Activated naive CD4-positive, alpha-beta T cell treated with anti-CD3 and anti-CD28 coated beads, Interleukin-2, amount 50 U/mL, for 72 hours (primary cell): ENCODE measurements around the gene NINJ2. TPM values are rescaled to one million over a fixed set of nuclear protein-coding genes. Genes with fewer than 3 reads are reported as not detected.
A peak's percentile ranks its signal among the peaks of the same experiment; 100 is the strongest.
"Not testable (repeated sequence)": the region's sequence is repeated elsewhere in the genome, so short reads cannot be mapped to it uniquely, and the experiment has no call there.

Experiments used
- ATAC-seq, 2 donors: fragments of 150-1000 bp; cut with Tn5 transposase; 2 replicates each; pipeline ENCODE4 v1.10.0; 2021; ENCODE audit warnings: mild to moderate bottlenecking in 2 of 2, moderate library complexity in 2 of 2
- DNase-seq, 2 donors: peaks; one replicate each; pipeline ENCODE4 v3.0.0; 2021 to 2022; ENCODE audit warnings: low spot score in 2 of 2
- H3K27ac Mint-ChIP-seq, 2 donors: one replicate each; pipeline ENCODE4 v1.8.0; 2022; ENCODE audit warnings: mild to moderate bottlenecking in 2 of 2, mixed read lengths in 2 of 2
- H3K36me3 Mint-ChIP-seq, 2 donors: one replicate each; pipeline ENCODE4 v1.8.0; 2022; ENCODE audit warnings: mixed read lengths in 2 of 2
- H3K9me3 Mint-ChIP-seq, 2 donors: one replicate each; pipeline ENCODE4 v1.8.0; 2022; ENCODE audit warnings: mixed read lengths in 2 of 2
- total RNA-seq, 2 donors: library from RNA; stranded (reverse); gene quantifications; one replicate each; pipeline ENCODE4 v1.2.3, GENCODE V29; 2022

The NINJ2 gene
- total RNA-seq, 2 donors from 2014 or later, result 1.4 to 6.1 TPM

DNA sequence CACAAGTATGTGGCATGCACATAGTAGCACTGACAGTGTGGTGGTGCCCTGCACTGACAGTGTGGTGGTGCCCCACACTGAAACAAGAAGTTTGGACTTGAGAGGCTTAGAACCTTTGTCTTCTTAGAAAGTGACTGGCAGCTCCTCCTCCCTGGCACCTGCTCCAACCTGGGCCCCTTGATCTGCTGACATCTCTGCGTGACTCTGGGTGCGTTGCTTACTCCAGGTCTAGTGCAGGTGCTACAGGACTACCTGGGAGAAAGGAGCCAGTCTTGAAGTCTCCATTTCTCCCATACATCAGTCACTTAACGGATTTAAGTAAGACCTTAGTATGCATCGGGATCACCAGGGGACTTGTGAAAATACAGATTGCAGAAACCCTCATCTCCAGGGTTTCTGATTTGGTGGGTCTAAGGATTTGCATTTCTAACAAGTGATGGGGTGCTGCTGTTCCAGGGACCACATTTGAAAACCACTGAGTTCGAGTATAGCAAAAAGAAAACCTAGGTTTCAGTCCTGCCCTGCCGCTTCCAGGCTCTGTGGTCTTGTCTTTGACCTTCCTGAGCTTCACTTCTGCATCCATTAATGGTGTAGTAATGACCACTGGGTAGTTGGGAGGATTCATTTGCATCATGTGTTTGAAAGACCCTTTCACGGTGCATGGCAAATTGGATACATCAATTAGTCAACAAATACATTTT lies 15.7 kb downstream of the NINJ2 start:
- Mint-ChIP-seq H3K27ac (no peak overlapping the region), H3K9me3 (no peaks in the 10 kb centered on the region), H3K36me3 (no peaks in the 10 kb centered on the region)
- DNase-seq (no peak), ATAC-seq (no peak)

DNA sequence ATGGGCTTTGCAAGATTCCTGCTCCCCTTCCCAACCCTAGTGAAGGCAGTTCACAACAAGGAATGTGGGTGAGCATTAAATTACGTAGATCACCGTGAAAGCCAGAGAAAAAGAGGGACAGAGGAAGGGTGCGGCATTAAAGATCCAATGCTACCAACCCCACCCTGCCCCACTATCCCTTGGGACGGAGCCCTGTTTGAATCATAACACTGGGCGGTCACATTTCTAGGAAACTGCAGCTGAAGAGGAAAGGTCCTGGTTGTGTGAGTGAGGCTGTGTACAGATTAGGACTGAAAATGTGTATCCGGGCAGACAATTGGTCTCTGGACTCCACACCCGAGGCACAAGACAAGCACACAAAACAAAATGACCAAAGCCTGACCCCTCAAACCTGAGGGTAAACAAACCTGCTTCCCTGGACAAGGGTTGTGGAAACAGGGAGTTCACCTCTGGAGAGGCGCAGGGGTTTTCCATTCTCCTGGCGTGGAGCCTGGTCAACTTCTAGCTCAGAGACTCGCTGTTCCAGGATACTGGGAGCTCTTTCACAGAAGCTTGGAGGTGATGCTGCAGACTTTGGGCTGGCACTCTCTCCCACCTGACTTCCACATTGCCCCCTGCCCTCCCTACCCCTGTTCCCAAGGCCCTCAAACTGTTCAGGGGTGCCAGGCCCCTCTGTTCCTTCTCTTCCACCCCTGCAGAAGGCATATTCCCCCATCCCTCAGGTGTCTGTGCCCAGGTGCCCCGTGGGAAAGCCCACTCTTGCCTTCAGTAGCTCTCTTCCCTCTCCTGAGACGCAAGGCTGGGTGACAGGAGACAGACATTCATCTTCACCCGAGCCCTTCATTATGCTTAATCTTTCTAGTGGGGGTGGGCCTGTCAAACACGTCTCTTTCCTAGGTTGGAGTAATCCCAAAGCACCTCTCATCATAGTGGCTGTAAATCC lies 16.5 kb downstream of the NINJ2 start:
- DNase-seq (no peak), ATAC-seq (no peak)
- Mint-ChIP-seq H3K27ac (no peak overlapping the region), H3K36me3 (no peaks in the 10 kb centered on the region), H3K9me3 (no peaks in the 10 kb centered on the region)

DNA sequence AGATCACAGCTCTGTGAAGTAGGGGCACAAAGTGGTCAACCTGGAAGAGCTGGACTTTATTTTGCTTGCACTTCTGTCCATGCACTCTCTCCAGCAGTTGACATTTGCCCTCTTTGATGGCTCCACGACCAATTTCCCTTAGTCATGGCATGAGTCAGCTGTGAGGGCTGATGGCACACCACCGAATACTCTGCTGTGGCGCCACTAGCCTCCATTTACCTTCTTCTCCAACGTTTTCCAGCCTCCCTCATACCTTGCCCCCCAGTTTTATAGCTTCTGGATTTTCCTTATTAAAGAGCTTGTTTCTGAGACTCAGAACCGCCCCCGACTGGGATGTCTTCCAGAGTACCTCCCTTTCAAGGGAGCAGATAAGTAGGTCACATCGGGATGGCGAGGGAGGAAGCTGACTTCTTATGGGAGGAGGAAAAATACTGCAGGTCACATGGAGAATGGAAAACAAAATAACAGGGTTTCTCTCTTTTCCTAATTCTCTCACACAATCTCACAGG lies 17.6 kb downstream of the NINJ2 start:
- no peaks in the 10 kb centered on the region for H3K36me3 Mint-ChIP-seq
- no peak overlapping the region for H3K27ac Mint-ChIP-seq
- ATAC-seq (no peak), DNase-seq (no peak)
- no peaks in the 10 kb centered on the region for H3K9me3 Mint-ChIP-seq

DNA sequence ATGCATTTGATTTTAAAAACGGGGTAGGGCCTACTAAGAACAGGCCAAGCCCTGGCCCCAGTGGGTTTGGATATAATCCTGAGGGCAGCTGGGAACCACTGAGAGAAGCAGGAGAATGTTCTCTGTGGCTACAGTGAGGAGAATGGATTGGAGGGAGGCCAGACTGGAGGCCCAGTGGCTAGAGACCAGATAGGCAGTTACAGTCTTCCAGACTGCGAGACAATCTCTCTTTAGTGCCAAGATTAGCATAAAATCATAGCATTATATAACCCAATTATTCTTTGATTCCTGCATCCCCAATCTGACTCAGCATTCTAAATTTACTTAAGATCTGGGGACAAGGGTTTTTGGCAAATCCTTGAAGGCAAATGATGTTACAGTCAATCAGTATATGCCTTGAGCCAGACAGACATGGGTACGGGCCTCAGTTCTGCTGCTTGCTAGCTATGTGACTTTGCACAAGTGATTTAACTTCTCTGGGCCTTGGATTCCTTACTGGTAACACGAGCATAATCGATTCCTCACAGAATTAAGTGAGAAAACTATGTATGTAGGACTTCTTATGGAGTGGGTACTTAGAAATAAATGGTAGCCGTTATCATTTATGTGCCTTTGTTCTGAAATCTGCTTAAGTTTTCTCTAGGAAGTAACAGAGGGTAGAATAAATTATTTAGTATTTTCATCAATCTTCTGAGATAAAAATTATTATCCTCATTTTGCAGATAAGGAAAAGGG lies 18.3 kb downstream of the NINJ2 start:
- DNase-seq (no peak), ATAC-seq (no peak)
- Mint-ChIP-seq H3K36me3 (no peaks in the 10 kb centered on the region), H3K9me3 (no peaks in the 10 kb centered on the region), H3K27ac (no peak overlapping the region)

DNA sequence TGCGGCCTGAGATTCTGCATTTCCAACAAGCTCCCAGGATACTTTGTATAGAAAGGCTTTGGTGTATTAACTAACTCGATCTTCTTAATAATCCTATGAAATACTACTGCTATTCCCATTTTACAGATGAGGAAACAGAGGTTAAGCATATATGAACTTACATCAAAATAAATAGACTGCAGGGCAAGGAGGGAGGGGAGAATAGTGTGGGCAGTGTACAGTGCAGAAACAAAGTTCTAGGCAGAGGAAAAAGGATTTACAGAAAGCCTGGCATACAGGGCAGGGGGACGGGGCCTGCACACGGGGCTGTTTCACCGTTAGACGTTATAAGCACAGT lies 19.0 kb downstream of the NINJ2 start:
- H3K36me3 Mint-ChIP-seq, result no peaks in the 10 kb centered on the region
- no peak for DNase-seq
- H3K27ac Mint-ChIP-seq, result peak overlapping the region; percentile 7 to 85

DNA sequence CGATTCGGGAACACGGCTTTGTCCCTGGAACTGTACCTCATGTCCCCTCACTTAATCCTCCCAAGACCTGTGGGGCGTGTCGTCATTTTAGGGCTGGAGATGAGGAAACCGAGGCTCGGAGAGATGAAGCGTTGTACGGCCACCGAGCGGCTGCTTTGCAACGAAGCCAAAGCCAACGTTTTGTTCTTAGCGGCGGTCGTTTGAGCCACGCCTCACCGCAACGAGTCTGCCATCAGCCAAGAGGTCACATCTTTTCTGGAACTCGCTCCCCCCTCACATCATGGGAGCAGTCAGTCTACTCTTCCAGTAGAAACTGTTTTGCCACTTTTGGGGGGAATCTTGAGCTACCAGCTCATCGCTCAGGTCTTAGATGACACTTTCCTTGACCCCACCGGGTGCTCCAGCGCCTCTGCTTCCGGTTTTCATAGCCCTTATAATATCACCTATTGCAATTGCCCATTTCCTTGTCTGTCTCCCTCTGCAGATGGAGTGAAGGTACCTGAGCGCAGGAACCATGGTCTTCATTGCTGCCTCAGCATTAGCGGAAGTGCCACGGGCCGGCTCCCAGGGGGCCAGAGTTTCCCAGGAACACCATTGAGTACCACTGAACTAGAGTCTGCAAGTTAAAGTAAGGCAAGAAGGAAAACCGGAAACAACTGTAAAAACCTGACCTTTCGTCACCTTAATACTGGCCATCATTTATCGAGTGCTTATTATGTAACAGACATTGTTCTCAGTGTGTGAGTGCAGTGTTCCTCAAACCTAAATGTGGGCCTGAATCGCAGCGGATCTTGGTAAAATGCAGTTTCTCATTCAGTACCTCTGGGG lies 19.6 kb downstream of the NINJ2 start:
- Mint-ChIP-seq H3K27ac (peak overlapping the region; percentile 85 to 93), H3K36me3 (no peaks in the 10 kb centered on the region), H3K9me3 (no peaks in the 10 kb centered on the region)
- no peak for DNase-seq
- ATAC-seq, result peak in 1 of 2 donors; percentile 1

More for the DNA sequence above, 19.0 kb downstream of the NINJ2 start:
- H3K9me3 Mint-ChIP-seq, result no peaks in the 10 kb centered on the region
- ATAC-seq, result no peak

DNA sequence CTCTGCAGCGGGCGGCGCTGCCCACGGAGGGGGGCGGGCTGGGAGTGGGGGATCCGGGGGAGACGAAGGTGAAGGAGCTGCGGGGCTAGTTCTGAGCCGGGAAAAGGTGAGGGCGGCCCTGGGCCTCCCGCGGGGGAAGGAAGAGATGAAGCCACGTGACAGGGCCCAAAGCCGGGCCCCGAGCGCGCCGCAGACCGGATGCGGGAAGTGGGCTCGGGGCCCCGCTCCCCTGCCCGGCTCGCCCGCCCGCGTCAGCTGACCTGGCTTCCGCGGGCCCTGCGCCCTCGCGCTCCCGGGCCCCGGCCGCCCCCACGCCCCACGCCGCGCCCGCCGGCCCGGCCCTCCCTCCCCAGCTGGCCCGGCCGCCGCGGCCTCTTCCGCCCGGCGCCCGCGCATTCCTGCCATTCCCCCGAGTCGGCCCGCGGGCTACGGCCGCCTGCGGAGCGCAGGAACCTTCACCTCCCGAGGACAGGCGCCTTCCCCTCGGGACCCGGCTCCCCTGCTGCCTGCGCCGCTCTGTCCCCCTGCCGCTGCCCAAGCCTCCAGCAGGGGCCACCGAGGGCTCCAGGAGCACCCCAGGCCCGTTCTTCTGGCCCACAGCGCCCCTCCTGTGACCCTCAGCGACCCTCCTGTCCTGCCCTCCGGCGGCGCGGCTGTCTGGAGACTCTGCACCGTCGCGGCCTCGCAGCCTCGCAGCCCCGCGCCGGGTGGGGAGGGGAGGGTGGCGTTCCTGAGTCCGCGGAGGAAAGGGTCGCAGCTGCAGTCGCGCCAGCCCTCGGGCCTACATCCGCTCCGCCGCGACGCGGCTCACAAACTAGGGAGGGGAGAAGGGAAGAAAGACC lies 20.4 kb downstream of the NINJ2 start:
- DNase-seq (peak; percentile 69 to 85), ATAC-seq (peak; percentile 78 to 79)
- Mint-ChIP-seq H3K9me3 (no peaks in the 10 kb centered on the region), H3K36me3 (no peaks in the 10 kb centered on the region), H3K27ac (peak overlapping the region; percentile 85 to 96)

DNA sequence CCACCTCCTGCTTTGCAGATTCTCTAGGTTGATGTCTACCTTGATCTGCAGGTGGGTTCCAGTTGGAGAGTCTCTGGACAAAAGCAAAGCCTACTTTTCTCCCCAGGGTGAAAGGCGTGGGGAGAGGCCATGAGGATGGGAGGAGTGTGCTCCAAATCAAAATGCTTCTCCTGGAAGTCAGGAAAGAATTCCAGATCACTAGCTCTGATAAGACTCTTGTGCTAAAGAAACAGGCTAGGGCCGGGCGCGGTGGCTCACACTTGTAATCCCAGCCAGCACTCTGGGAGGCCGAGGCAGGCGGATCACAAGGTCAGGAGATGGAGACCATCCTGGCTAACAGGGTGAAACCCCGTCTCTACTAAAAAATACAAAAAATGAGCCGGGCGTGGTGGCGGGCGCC lies 21.9 kb downstream of the NINJ2 start:
- not testable (repeated sequence) for ATAC-seq, DNase-seq, H3K27ac Mint-ChIP-seq, H3K9me3 Mint-ChIP-seq, H3K36me3 Mint-ChIP-seq

DNA sequence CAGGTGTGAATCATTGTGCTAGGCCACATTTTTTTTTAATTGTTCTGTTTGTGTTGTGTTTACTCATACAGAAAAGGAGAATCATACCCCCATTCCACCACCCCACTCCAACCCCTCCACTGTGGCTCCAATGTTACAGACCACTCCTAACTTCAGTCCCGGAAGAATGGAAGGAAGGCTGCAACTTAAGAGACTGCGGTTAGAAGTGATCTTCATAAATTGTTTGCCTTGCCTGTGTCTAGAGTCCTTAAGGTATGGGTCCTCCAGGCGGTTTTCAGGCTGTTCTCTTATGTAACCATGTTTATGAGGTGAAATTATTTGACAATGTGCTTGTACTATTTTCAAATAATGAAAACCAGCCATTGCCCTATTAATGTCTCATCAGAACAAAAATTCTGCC lies 22.5 kb downstream of the NINJ2 start:
- Mint-ChIP-seq H3K9me3 (no peaks in the 10 kb centered on the region), H3K27ac (peak overlapping the region in 1 of 2 donors; percentile 85), H3K36me3 (no peaks in the 10 kb centered on the region)
- DNase-seq, result no peak
- no peak for ATAC-seq

DNA sequence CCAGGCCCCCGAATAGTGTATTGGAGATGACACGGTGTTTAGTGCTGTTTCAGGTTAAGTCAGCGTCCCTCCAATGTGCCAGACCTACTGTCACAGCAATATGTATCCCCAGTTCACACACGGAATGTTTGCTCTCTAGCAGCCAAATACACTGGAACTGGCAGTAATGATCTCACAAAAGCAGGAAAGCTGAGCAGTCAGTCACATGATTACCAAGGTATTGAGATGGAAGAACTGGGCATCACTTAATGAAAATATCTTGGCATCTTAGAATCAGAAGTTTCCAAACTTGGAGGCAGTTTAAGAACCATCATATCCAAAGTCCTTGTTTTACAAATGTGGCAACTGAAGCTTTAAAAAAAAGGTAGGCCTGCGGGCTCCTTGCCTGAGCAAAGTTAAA lies 23.3 kb downstream of the NINJ2 start:
- H3K36me3 Mint-ChIP-seq, result no peaks in the 10 kb centered on the region
- no peak for DNase-seq
- peak overlapping the region in 1 of 2 donors; percentile 85 for H3K27ac Mint-ChIP-seq
- H3K9me3 Mint-ChIP-seq, result no peaks in the 10 kb centered on the region
- ATAC-seq, result no peak

DNA sequence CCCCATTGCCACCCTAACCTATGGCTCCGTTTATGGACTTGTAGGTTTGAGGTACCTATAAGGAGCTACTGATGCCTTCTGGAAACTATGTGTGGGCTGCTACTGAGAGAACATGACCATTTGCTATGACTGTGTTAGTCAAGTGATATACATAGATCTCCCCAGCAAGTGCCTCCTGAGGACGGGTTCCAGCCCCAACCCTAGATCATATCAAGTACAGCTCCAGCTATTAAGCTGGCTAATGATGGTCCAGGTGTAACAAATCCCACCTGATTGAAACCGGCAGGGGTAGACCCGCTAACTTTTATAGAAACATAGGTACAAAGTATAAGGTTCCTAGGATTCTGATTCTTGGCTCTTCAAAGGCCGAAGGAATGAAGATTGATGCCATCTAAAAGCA lies 23.7 kb downstream of the NINJ2 start:
- Mint-ChIP-seq H3K9me3 (no peaks in the 10 kb centered on the region), H3K36me3 (no peaks in the 10 kb centered on the region), H3K27ac (peak overlapping the region; percentile 50 to 85)
- ATAC-seq (peak; percentile 66 to 79), DNase-seq (no peak)

DNA sequence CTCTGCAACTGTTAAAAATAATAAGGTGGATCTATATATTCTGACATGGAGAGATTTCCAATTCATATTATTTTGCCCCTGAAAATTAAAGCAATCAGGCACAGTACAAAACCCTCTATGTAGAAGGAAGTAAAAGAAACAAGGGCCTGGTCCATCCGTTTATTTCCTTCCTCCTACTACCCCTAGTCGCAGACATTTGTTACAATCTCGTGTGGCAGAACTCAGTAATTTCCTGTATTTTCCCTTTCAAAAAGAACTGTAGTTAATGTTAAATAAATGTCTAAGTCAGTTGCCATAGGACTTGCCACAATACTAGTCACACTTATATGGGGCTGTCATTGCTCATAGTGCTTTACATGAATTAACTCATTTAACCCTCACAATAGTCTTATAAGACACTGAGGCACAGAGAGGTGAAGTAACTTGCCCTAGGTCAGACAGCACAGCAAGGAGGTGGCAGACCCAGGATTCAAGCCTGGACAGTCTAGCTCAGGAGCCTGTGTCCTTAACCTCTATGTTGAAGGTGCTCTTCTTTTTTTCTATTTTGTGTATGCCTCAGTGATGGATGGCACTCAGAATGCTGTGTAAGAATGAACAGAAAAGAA lies 24.2 kb downstream of the NINJ2 start:
- H3K36me3 Mint-ChIP-seq, result no peaks in the 10 kb centered on the region
- H3K27ac Mint-ChIP-seq, result peak overlapping the region; percentile 50 to 85
- DNase-seq (no peak), ATAC-seq (peak; percentile 53)
- no peaks in the 10 kb centered on the region for H3K9me3 Mint-ChIP-seq

DNA sequence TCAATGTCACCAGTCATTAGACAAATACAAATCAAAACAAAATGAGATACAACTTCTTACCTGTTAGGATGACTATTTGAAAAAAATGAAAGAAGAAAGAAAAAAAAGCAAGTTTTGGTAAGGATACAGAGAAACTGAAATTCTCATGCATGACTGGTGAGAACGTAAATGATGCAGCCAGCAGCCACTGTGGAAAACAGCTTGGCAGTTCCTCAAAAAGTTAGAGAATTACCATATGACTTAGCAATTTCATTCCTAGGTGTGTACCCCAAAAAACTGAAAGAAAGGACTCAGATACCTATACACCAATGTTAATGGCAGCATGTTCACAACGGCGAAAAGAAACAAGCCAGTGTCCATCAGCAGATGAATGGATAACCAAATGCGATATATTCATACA lies 26.6 kb downstream of the NINJ2 start:
- no peaks in the 10 kb centered on the region for H3K36me3 Mint-ChIP-seq
- DNase-seq (no peak), ATAC-seq (no peak)
- H3K27ac Mint-ChIP-seq, result no peak overlapping the region
- no peaks in the 10 kb centered on the region for H3K9me3 Mint-ChIP-seq

DNA sequence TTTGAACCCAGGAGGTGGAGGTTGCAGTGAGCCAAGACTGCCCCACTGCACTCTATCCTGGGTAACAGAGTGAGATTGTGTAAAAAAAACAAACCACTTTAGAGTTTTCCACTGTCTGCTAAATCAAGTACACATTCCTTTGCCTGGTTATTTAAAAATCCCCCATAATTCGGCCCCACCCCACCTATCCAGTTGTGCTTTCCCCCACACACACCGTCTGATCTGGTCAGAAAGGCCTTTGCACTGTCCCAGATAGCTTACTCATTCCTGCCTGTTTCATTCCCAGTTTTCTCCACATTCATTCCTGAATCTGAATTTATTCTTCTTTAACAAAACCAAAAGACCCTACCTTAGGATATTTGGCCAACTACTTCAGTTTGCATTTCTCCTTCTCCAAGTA lies 29.5 kb downstream of the NINJ2 start:
- no peak for DNase-seq
- H3K9me3 Mint-ChIP-seq, result no peaks in the 10 kb centered on the region
- H3K27ac Mint-ChIP-seq, result no peak overlapping the region
- peaks cover 0 to 6% of the 10 kb centered on the region in 2 donors for H3K36me3 Mint-ChIP-seq
- ATAC-seq, result no peak

DNA sequence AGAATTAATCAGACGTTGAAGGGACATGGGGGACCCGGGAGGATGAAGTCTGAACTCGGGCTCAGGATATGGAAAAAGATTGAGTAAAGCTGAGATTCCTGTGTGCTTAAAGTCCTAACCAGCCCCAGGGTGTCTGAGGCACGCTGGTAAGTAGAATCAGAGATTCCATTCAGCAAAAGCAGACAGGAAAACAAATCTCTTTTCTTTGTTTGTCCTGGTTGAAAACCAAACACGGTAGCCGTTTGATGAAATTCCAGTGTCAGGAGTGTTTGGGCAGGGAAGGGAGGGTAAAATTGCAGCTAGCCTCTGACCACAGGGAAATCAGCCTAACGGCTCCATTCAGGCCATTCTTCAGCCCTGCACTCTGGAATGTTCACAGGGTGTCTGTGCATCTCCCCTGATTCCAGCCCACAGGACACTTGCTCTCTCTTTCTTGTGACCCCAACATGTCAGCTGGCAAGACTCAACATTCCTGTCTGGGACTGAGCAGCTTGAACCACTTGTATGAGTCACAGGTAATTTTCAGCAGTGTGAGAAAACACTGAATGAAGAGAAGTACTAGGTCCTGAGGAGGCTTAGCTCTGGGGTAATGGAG lies 31.0 kb downstream of the NINJ2 start:
- H3K36me3 Mint-ChIP-seq, result peaks cover 0 to 6% of the 10 kb centered on the region in 2 donors
- H3K27ac Mint-ChIP-seq, result peak overlapping the region in 1 of 2 donors; percentile 17
- peak in 1 of 2 donors; percentile 50 for ATAC-seq
- H3K9me3 Mint-ChIP-seq, result no peaks in the 10 kb centered on the region
- no peak for DNase-seq
